Transverse colon (tissue), 4 donors: ENCODE data around the gene C1orf50.

Experiments used
- CTCF ChIP-seq, 5 experiments: fragments of 200-600 bp in 3 of 5; fragments of 450-650 bp in 2 of 5; sonication (generic) in 3 of 5; IDR thresholded peaks; 1 replicate in 2 of 5; 2 replicates in 3 of 5; pipeline ENCODE4 v1.5.1; 2016 to 2017; ENCODE audit warnings: antibody characterized with exemption in 5 of 5, inconsistent platforms in 3 of 5, mild to moderate bottlenecking in 2 of 5, moderate library complexity in 1 of 5
- POLR2A ChIP-seq: fragments of 450-650 bp; IDR thresholded peaks from one replicate; pipeline ENCODE4 v1.6.1; 2016; ENCODE audit warnings: antibody characterized with exemption, mild to moderate bottlenecking, moderate library complexity
- POLR2AphosphoS5 ChIP-seq, 3 donors: sonication (generic); formaldehyde crosslinking; IDR thresholded peaks; one replicate each; pipeline ENCODE4 v1.6.1; 2016; ENCODE audit warnings: antibody characterized with exemption in 3 of 3

- TF ChIP-seq CTCF (IDR thresholded peaks at IDR 0.05): no peak
- TF ChIP-seq POLR2AphosphoS5 (IDR thresholded peaks at IDR 0.05): no peak
- no peak for TF ChIP-seq POLR2A
These were observed 40.1 kb downstream of the C1orf50 start for GRCh38 chr1:42807056-42807668.
